GM10266 (cell line): ENCODE data around the gene TMX1.
A peak's percentile ranks its signal among the peaks of the same experiment; 100 is the strongest.
"Not testable (repeated sequence)": the region's sequence is repeated elsewhere in the genome, so short reads cannot be mapped to it uniquely, and the experiment has no call there.

Source experiments
- DNase-seq: peaks from one replicate; pipeline ENCODE4 v3.0.0; 2012; ENCODE audit errors: extremely low spot score
- CTCF ChIP-seq: IDR thresholded peaks from 2 replicates; pipeline ENCODE4 v1.5.1; 2012; ENCODE audit warnings: mild to moderate bottlenecking, low read depth; ENCODE audit not compliant: control insufficient read depth, insufficient read depth; ENCODE audit errors: missing control alignments

The TMX1 gene

GRCh38 chr14:51208982-51209381 lies 31.1 kb upstream of the TMX1 start:
- DNase-seq: no peak
- no peak for TF ChIP-seq CTCF

GRCh38 chr14:51209457-51209856 lies 30.6 kb upstream of the TMX1 start:
- TF ChIP-seq CTCF: no peak
- DNase-seq: no peak

- no peak for DNase-seq
Measured at GRCh38 chr14:51210594-51210993, 29.5 kb upstream of the TMX1 start.

GRCh38 chr14:51211149-51211548 lies 28.9 kb upstream of the TMX1 start:
- TF ChIP-seq CTCF: no peak
- DNase-seq: no peak

More at GRCh38 chr14:51210594-51210993, 29.5 kb upstream of the TMX1 start:
- no peak for TF ChIP-seq CTCF

- no peak for TF ChIP-seq CTCF
- no peak for DNase-seq
Measured at GRCh38 chr14:51216602-51217001, 23.4 kb upstream of the TMX1 start.

- peak; percentile 49 for TF ChIP-seq CTCF
- no peak for DNase-seq
Measured at GRCh38 chr14:51219473-51220448, 20.3 kb upstream of the TMX1 start.

GRCh38 chr14:51223463-51223862 lies 16.6 kb upstream of the TMX1 start:
- not testable (repeated sequence) for DNase-seq
